Embryonic facial prominence (tissue), 1 donor: ENCODE measurements around the gene NDUFA7.
"Not testable (repeated sequence)": the region's sequence is repeated elsewhere in the genome, so short reads cannot be mapped to it uniquely, and the experiment has no call there.

Source experiments
- DNase-seq: peaks from one replicate; pipeline ENCODE4 v3.0.0-alpha.2; 2016; ENCODE audit errors: extremely low spot score

Gene NDUFA7

DNA sequence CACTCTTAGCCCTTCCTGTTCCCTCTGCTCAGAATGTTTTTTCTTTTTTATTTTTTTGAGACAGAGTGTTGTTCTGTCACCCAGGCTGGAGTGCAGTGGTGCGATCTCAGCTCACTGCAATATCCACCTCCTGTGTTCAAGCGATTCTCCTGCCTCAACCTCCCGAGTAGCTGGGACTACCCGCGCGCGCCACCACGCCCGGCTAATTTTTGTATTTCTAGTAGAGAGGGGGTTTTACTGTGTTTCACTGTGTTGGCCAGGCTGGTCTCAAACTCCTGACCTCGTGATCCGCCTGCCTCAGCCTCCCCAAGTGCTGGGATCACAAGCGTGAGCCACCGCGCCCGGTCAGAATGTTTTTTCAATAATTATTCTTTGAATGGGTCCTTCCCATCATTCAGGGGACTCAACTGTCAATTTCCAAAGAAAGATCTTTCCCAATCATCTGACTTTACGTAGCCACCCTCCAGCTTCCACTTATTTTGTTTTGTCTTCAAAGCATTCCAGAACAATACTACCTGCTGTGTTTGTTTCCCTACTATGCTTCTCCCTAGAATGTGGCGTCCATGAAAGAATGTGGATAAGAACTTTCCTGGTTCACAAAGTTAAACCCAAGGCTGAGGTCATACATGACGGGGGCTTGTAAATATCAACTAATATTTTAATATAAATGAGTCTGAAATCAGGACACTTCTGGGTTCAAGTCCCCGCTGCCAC, 1.2 kb downstream of the NDUFA7 start:
- no peak for DNase-seq

DNA sequence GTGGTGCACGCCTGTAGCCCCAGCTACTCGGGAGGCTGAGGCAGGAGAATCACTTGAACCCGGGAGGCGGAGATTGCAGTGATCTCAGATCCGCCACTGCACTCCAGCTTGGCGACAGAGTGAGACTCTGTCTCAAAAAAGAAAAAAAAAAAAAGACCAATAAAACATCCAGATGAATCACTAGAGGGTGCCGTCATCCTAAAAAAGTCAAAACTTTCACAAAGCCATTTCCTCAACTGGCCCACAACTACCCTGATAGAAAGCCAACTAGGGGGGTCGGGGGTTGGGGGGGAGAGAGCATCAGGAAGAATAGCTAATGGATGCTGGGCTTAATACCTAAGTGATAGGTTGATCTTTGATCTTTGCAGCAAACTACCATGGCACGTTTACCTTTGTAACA, 2.3 kb downstream of the NDUFA7 start:
- DNase-seq, result not testable (repeated sequence)

DNA sequence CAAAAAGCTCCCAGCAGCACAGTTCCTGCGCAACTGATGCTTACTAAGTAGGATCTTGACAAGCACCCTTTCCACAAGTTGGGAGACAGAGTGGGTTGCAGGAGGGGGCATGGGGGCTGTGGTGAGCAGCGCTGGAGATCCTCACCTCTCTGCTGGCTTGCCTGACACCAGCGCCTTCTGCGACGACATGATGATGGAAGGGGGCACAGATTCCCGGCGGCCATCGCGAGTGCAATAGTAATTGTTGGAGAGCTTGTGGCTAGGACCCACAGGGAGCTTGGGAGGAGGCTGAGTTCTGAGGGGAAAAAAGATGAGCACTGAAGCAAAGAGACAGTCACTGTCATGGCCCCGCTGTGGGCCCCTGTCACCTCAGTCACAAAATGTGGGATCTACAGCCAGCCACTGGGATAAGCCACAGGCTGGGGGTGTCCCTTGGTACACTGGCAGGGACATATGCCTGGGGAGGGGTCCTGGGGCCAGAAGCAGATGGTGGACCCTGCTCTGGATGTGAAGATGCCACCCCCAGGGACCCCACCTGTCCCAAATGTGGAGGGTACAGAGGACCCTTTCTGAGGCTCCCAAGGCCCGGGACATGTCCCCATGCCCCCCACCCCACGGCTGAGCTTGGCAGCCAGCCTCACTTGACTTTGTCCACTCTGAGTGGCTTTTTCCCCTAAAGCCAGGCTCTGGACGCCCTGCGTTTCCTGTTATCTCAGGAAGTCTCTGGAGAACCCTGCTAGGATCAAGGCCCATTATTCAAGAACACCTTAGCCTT, 4.6 kb downstream of the NDUFA7 start:
- DNase-seq, result no peak

DNA sequence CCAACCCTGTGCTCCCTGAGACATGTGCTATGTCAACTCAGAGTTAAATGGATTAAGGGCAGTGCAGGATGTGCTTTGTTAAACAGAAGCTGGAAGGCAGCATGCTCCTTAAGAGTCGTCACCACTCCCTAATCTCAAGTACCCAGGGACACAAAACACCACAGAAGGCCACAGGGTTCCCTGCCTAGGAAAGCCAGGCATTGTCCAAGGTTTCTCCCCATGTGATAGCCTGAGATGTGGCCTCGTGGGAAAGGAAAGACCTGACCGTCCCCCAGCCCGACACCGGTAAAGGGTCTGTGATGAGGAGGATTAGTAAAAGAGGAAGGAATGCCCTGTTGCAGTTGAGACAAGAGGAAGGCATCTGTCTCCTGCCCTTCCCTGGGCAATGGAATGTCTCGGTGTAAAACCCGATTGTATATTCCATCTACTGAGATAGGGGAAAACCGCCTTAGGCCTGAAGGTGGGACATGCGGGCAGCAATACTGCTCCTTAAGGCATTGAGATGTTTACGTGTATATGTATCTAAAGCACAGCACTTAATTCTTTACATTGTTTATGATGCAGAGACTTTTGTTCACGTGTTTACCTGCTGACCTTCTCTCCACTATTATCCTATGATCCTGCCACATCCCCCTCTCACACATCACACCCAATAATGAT, 6.1 kb downstream of the NDUFA7 start:
- not testable (repeated sequence) for DNase-seq

DNA sequence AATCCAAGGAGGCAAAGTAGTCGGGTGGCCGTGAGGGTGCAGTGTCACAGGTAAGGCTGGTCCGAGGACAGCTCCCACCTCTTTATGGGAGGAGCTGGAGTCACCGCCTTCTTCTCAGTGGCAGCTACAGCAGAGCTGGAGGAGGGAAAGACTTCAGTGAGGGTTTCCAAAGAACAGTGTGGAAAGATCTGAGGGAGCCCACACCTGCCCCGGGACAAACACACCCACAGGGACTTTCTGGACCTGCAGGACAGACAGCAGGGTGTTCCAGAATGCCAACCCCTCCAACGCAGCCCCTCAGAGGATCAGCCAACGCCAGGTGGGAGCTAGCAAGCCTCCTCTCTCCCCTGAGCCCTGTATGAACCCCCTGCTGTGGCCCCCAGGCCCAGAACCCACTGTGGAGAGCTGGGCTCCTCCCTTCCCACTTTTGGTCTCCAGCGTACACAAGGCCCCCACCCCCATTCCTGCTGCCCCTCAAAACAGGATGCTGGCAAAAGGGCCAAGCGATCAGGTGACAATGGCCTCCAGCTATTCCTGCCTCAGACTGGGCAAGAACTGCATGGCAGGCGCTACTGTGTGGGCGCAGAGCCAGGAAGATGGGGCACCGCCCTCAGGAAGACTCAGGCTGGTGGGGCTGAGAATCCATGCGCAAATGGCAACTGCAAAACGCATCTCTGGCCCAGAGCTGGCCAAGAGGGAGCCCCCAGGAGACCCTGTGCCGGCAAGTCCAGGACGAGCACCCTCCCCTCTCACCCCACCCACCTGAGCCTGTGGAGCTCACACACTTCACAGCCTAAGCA, 9.5 kb downstream of the NDUFA7 start:
- no peak for DNase-seq

DNA sequence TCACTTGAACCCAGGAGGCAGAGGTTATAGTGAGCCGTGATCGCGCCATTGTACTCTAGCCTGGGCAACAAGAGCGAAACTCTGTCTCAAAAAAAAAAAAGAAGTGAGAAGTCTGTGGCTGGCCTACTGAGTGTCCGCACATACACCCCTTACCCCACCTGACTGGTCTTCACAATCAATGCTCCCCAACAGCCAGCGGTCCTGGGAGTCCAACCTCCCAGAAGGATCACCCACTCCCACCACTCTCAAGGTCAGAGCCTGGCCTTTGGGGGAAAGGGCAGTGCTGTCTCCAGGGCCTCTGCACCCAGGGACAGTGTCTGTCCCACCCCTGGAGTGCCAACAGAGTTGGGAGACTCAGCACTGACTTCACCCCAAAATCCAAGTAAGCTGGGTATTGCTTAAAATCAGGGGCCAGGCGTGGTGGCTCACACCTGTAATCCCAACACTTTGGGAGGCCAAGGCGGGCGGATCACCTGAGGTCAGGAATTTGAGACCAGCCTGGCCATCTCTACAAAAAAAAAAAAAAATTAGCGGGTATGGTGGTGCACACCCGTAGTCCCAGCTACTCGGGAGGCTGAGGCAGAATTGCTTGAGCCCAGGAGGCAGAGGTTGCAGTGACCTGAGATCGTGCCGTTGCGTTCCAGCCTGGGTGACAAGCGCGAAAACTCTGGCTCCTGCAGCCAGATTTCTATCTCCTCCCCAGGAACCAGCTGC, 10.7 kb downstream of the NDUFA7 start:
- DNase-seq, result no peak

DNA sequence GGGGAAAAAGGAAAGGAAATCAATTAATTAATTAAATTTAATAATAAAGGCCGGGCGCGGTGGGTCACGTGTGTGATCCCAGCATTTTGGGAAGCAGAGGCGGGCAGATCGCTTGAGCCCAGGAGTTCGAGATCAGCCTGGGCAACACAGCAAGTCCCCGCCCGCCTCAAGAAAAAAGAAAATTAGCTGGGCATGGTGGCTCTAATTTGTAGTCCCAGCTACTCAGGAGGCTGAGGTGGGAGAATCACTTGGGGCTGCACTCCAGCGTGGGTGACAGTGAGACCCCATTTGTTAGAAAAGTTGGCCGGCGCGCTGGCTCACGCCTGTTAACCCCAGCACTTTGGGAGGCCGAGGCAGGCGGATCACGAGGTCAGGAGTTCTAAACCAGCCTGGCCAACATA, 12.3 kb downstream of the NDUFA7 start:
- DNase-seq, result no peak

DNA sequence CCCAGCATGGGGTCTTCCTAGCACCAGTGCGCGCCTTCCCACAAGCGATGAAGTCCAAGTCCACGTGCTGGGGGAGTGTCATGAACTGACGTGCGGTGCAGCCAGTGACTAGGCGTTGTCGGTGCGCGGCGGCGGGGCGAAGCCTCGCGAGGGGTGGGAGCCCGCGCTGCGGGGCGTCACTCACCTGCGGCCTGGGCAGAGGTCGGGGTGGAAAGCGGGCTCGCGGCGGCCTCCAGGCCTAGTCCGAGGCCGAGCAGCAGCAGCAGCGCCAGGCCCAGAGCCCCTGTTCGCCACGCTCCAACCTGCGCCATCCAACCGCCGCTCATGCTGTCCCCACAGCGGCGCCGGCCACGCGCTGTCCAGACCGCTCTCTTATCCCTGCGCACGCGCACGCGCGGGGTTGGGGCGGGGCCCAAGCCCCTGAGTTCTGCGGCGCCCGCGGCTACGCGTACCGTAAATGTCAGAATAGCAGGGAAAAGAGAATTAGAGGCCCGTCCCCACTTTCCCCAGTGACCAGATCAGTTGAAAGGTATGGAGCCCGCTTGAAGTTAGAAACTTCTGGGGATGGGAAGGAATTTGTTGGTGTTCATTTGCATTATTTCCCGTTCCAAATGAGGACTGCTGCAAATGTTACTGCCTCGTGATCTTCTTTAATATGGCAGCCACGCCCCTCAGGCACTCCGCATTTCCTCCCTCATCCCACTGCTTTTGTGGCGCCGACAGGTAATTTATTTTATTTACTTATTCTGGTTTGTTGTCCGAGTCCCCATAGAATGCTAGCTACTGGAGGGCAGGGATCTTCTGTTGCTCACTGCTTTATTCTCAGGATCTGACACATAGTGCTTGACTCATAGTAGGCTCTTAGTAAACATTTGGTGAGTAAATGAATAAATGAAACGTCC, 13.0 kb downstream of the NDUFA7 start, which contains the start of gene CD320:
CD320 (minus strand) TSS at position 394 of the 902 bp plus-strand sequence; CDS start at position 326, 68 bp downstream.
- peak; percentile 70 for DNase-seq

DNA sequence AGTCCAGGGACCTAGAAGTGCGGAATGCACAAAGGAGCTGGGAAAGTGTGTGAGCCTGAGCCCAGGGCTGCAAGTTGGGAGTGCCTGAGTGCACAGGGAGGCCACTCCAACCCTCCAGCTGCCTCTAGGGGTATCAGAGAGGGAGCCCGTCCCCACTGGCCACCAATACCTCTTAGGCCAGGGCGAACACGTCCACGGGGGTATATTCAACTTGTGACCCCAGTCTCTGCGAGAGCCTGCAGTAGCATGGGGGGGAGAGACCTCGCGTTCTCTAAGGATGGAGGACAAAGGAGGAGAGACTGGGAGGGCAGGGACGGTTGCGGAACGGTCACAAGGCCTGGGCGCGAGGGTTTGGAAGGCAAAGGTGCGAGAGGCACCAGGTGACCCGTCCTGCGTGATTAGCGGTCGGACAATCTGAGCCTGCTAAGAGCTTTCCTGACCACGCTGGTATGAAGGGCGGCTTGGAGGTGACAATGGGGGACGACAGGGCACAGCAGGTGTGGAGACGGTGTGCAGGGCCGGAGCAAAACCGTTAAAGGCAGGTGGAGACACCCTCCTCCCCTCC, 13.7 kb downstream of the NDUFA7 start:
- no peak for DNase-seq

DNA sequence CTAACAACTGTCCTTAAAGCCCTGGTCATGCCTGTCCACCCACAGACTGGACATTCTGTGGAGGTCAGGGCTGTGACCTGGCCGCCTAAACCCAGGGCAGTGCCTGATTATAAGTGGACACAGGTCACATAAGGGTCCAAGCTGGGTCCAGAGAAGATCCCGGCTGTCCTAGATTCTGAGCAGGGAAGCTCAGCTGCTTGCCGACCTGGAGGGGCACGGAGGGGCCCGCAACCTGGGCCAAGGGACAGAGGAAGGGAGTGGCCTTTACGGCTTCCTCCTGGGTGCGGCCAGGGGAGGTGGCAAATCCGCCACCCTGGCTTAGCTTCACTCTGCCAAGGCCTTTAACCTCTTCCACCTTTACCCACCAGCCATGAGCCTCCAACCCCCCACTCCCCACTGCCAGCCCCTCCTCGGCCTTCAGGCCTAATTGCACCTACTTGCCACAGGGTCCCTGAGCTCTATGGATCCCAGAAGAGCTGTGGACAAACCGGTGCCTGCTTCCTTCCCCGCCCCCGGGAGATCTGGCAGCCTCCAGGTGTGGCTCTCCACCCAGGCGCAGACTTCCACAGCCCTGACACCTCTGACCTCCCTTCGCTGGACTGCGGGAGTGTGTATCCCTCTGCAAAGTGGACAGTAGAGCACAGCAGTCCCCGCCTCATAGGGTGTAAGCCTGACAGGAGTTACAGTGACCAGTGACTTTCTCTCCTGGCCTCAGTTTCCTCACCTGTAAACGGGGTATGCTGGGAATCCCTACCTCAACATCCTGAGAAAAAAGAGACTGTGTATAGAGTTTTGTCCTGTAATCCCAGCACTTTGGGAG, 14.7 kb downstream of the NDUFA7 start:
- no peak for DNase-seq

DNA sequence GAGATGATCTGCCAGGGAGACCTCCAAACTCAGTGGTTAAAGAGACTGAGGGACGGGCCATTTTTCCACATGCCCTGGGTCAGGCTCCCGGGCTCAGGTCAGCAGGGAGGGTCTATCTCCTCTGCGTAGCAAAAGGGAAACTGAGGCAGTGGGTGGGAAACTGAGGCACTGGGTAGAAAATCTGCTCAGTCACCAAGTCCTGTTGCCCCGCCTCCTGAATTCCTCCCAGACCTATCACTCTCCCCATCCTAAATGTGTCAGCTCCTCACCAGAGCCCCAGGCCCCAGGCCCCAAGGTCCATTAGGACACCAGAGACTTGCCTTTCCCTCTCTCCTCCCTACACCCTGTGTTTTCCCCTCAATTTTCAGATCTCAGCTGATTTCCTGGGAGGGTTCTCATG, 15.4 kb downstream of the NDUFA7 start:
- no peak for DNase-seq

DNA sequence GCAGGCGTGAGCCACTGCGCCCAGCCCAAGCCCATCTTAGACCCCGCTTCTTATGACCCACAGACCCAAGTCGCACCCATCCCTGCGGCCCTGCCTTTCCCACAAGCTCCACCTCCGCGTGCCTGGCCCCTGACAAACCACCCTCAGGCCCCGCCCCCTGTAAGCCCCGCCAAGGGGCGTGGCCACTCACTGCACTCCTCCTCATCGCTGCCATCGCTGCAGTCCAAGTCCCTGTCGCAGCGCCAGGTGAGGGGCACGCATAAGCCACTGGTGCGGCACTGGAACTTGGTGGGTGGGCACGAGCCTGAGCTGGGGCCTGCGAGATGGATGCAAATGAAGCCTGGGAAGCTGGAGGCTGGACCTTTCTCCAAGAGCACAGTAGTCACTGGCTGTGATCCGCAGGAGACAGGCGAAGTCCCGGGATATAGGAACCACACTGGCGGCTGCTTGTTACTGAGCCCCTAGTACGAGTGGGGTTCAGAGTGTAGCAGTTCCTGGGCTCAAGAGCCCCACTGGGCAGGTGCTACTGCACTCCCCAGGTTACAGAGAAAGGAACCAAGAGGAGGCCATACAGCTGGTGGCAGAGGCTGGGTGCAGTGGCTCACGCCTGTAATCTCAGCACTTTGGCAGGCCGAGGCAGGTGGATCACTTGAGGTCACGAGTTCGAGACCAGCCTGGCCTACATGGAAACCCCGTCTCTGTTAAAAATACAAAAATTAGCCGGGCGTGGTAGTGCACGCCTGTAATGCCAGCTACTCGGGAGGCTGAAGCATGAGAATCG, 16.1 kb downstream of the NDUFA7 start:
- no peak for DNase-seq

DNA sequence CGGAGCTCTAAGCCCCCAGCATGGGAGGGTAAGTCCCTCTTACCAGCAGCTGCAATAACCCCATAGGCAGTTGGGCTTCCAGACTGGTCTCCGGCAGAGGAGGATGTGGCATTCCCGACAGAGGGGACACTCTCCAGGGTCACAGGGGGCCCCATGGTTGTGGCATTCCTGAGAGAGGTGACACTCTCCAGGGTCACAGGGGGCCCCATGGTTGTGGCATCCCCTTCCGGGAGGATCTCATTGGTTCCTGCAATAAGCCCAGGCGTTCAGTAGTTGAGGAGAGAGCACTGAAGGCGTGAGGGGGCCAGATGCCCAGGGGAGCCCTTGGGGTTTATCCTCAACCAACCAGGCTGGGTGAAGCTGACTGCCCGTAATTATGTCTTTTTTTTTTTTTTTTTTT, 18.4 kb downstream of the NDUFA7 start:
- no peak for DNase-seq

DNA sequence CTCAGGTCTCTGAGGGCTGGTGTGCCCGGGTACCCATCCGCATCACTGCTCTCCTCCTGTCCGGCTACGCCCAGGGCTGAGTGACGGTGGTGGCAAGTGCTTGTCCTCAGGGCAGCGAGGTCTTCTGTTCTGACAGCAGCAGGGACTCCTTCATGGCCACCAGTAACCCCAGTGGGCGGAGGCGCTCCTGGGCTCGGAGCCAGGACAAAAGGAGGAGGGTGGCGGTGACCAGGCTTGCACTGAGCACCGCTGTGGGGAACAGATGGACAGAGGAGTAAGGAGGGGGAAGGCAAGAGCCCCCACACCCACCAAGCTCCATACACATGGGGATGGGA, 18.9 kb downstream of the NDUFA7 start:
- no peak for DNase-seq

DNA sequence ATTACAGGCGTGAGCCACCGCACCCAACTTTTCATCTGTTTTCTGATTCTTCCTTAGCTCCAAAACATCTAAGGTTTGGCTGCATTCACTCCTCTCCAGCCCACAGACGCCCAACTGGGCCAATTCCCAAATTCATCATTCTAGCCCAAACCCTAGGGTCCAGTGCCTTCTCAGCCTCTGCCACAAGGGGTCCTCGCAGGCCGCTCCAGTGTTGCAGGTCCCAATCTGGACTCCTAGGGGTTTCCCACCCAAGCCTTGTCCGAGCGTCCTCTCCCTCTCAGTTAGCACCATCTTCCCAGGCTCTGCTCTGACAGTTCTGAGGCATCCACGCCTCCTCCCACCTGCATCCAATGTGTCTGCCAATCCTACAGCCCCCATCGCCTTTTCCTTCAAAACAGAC, 29.8 kb downstream of the NDUFA7 start:
- DNase-seq, result not testable (repeated sequence)

DNA sequence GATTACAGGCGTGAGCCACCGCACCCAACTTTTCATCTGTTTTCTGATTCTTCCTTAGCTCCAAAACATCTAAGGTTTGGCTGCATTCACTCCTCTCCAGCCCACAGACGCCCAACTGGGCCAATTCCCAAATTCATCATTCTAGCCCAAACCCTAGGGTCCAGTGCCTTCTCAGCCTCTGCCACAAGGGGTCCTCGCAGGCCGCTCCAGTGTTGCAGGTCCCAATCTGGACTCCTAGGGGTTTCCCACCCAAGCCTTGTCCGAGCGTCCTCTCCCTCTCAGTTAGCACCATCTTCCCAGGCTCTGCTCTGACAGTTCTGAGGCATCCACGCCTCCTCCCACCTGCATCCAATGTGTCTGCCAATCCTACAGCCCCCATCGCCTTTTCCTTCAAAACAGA, 44.7 kb downstream of the NDUFA7 start:
- DNase-seq, result not testable (repeated sequence)

DNA sequence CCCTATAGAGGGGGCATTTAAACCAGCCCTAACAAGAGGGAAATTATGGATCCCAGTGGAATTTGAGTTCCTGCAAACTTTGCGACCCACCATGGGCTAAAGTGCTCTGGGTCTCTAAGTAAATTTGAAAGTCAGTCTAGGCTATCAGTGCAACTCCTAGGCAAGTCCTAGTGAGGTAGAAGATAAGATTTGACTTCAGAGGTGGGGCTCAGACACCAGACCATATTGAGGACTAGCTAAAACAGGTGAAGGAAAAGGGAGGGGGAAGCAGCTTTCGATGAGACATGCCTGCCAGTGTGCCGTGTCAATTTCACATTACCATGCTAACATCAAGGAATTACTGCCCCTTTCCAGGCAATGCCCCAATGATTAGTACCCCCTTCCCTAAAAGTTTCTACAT, 51.5 kb downstream of the NDUFA7 start:
- DNase-seq, result no peak

DNA sequence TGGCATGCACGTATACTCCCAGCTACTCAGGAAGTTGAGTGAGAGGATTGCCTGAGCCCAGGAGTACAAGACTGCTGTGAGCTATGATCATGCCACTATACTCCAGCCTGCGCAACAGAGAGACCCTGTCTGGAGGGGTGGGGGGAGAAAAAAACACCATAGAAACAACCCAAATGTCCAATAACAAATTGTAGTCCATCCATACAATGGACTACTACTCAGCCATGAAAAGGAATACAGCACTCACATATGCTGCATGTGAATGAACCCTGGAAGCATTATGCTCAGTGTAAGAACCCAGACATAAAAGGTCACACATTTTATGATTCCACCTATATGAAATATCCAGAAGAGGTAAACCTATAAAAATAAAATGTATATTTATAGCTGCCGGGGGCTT, 55.3 kb downstream of the NDUFA7 start:
- no peak for DNase-seq
